ENCODE results near the gene PRRX2. TPM values are rescaled to one million over a fixed set of nuclear protein-coding genes. Genes with fewer than 3 reads are reported as not detected.

Gene PRRX2
- total and polyA plus RNA-seq, 2 of the 4 experiments (the other 2 are of a cell fraction), result 12.7 to 35.5 TPM

DNA sequence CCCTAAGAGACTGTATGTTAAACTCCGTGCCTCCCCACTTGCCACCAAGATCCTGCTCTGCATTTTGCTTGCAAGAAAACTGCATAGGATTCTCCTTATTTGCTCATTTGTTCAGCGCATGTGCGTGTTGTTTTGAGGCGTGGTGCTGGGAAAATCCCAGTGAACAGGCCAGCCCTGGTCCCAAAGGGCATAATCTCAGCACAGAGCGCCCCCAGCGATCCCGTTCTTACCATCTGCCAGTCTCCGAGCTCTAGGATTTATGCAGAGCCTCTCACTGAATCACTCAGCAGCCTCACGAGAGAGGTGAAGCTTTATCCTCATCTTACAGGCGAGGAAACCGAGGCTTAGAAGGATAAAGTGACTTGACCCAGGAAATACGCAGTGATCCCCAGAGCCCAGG is 11.5 kb downstream of the PRRX2 start:
- BruUV-seq (replicated peaks), result no TSS peak
- intact Hi-C loops (cut with micrococcal nuclease), result no loop called here
- no peak overlapping the region for H3K23ac ChIP-seq (ENCODE audit: low read depth, low read length)
- POLR2A ChIA-PET (ENCODE audit: unreplicated experiment), result no interaction called here
- no peak overlapping the region for H2BK20ac ChIP-seq (ENCODE audit: low read depth, low read length)
- H2AK5ac ChIP-seq (ENCODE audit: low read depth, low read length), result no peak overlapping the region
- H2AFZ ChIP-seq (replicated peaks; ENCODE audit: low read length, poor library complexity), result no peak overlapping the region
- no peak overlapping the region for H3K9ac ChIP-seq (ENCODE audit: low read depth, low read length)
- H3K79me1 ChIP-seq (ENCODE audit: low read depth in 1 of 2, low read length in 2 of 2), result peaks cover 12 to 90% of the 10 kb centered on the region in 2 experiments
- H3K36me3 ChIP-seq (ENCODE audit: control insufficient read depth, insufficient read depth, low read length), result peaks cover 25% of the 10 kb centered on the region; the same call in 1 of the 2 replicates
- H2AK9ac ChIP-seq (replicated peaks; ENCODE audit: low read depth, low read length, poor library complexity), result no peak overlapping the region
- DNase-seq (no peak), ATAC-seq (ENCODE audit: low read depth) (no peak)
- H3K14ac ChIP-seq (replicated peaks; ENCODE audit: low read depth, low read length), result no peak overlapping the region
- no peak overlapping the region for H2BK15ac ChIP-seq (ENCODE audit: low read depth, low read length)
- no peak overlapping the region for H3K4me2 ChIP-seq (ENCODE audit: low read depth, low read length)
- H3K27me3 ChIP-seq (ENCODE audit: control insufficient read depth, insufficient read depth, low read length), result no peaks in the 10 kb centered on the region
- H3K4me1 ChIP-seq (ENCODE audit: control insufficient read depth, insufficient read depth, low read length), result no peaks in the 10 kb centered on the region; the same call in 1 of the 2 replicates
- H3K9me3 ChIP-seq (ENCODE audit: control insufficient read depth, insufficient read depth, low read length), result no peaks in the 10 kb centered on the region
- no peak overlapping the region for H3K4ac ChIP-seq (ENCODE audit: low read depth, low read length)
- peaks cover 74% of the 10 kb centered on the region for H4K20me1 ChIP-seq (ENCODE audit: insufficient read depth, low read length)
- H3K9me1 ChIP-seq (ENCODE audit: insufficient read depth, low read length), result peaks cover 22% of the 10 kb centered on the region
- no peak overlapping the region for H4K5ac ChIP-seq (ENCODE audit: low read depth, low read length)
- CTCF ChIA-PET, result no interaction called here
- no peak overlapping the region for H3K18ac ChIP-seq (ENCODE audit: low read depth, low read length)
- H3K27ac ChIP-seq (ENCODE audit: insufficient read depth, low read length), result no peak overlapping the region
- in situ Hi-C loops (cut with MboI; ENCODE audit: low sequenced_read_pairs), result no loop called here
- 100% methylated on average over 3 of the region's 12 CpGs; no CpG with 5 or more reads in 1 of the 2 experiments for WGBS, 2 experiments (ENCODE audit: extremely low coverage in 2 of 2, insufficient read length in 1 of 2)
- no peak overlapping the region for H3K4me3 ChIP-seq (ENCODE audit: insufficient read depth, low read depth, low read length)
- no peak overlapping the region for H2BK5ac ChIP-seq (ENCODE audit: low read depth, low read length, poor library complexity, severe bottlenecking)
- H3K56ac ChIP-seq (ENCODE audit: extremely low read depth, insufficient read depth, low read length), result no peak overlapping the region
- H4K91ac ChIP-seq (ENCODE audit: insufficient read depth, low read depth, low read length), result no peak overlapping the region
- H4K8ac ChIP-seq (ENCODE audit: low read depth in 2 of 2, low read length in 2 of 2), result no peak overlapping the region
- dilution Hi-C loops (cut with HindIII; ENCODE audit: low sequenced_read_pairs, unreplicated experiment), result no loop called here
- TF ChIP-seq, protein P1, sequence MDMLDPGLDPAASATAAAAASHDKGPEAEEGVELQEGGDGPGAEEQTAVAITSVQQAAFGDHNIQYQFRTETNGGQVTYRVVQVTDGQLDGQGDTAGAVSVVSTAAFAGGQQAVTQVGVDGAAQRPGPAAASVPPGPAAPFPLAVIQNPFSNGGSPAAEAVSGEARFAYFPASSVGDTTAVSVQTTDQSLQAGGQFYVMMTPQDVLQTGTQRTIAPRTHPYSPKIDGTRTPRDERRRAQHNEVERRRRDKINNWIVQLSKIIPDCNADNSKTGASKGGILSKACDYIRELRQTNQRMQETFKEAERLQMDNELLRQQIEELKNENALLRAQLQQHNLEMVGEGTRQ (IDR thresholded peaks at IDR 0.05; ENCODE audit: low read depth, low read length), result no peak
- no peak for TF ChIP-seq MAZ (IDR thresholded peaks at IDR 0.05; ENCODE audit: borderline replicate concordance, low read depth, low read length)
- TF ChIP-seq SMC3 (IDR thresholded peaks at IDR 0.05; ENCODE audit: low read depth, low read length), result no peak
- TF ChIP-seq CEBPB (IDR thresholded peaks at IDR 0.05; ENCODE audit: low read depth, low read length), result no peak
- TF ChIP-seq RCOR1 (IDR thresholded peaks at IDR 0.05; ENCODE audit: insufficient replicate concordance, low read length), result no peak
- TF ChIP-seq NFE2L2 (IDR thresholded peaks at IDR 0.05; ENCODE audit: low read depth, low read length), result no peak
- TF ChIP-seq MAFK (IDR thresholded peaks at IDR 0.05; ENCODE audit: low read depth, low read length), result no peak
- TF ChIP-seq RAD21 (IDR thresholded peaks at IDR 0.05; ENCODE audit: low read length), result no peak
- TF ChIP-seq CHD1 (IDR thresholded peaks at IDR 0.05; ENCODE audit: low read depth, low read length), result no peak
- TF ChIP-seq RFX5 (IDR thresholded peaks at IDR 0.05; ENCODE audit: low read depth, low read length), result no peak
- TF ChIP-seq MXI1 (IDR thresholded peaks at IDR 0.05; ENCODE audit: borderline replicate concordance, low read depth, low read length), result no peak
- TF ChIP-seq, protein P2, sequence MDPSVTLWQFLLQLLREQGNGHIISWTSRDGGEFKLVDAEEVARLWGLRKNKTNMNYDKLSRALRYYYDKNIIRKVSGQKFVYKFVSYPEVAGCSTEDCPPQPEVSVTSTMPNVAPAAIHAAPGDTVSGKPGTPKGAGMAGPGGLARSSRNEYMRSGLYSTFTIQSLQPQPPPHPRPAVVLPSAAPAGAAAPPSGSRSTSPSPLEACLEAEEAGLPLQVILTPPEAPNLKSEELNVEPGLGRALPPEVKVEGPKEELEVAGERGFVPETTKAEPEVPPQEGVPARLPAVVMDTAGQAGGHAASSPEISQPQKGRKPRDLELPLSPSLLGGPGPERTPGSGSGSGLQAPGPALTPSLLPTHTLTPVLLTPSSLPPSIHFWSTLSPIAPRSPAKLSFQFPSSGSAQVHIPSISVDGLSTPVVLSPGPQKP (IDR thresholded peaks at IDR 0.05; ENCODE audit: borderline replicate concordance, low read depth, low read length), result no peak
- TF ChIP-seq FOS (IDR thresholded peaks at IDR 0.05; ENCODE audit: low read depth, low read length), result no peak
- H2BK120ac ChIP-seq (ENCODE audit: low read depth, low read length), result no peak overlapping the region

Measured in IMR-90 (cell line).